ENCODE data around the gene NDUFB10.

Gene NDUFB10

DNA sequence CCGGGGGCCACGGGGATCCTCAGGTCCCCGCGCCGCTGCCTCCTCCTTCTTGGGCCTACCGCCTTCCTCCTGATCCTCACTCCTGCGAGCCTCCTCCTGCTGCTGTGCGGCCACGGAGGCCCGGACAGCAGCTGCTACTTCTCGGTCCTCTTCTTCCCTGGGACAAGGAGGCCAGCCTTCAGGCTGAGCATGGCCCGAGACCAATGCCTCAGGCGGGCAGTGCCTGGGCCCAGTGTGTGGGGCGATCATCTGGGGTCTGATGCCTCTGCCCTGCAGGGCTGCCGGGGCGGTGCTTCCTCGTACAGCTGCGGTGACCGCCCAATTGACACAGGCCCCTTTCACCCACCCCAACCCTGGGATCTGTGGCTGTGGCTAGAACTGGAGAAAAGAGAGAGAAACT, 41.7 kb downstream of the NDUFB10 start:
- in situ Hi-C loops (cut with MboI; ENCODE audit: low sequenced_read_pairs), result loop anchor here (25.0 kb wide), 1 partner anchor 486 kb away; the partner anchor contains the start of gene TBC1D24

DNA sequence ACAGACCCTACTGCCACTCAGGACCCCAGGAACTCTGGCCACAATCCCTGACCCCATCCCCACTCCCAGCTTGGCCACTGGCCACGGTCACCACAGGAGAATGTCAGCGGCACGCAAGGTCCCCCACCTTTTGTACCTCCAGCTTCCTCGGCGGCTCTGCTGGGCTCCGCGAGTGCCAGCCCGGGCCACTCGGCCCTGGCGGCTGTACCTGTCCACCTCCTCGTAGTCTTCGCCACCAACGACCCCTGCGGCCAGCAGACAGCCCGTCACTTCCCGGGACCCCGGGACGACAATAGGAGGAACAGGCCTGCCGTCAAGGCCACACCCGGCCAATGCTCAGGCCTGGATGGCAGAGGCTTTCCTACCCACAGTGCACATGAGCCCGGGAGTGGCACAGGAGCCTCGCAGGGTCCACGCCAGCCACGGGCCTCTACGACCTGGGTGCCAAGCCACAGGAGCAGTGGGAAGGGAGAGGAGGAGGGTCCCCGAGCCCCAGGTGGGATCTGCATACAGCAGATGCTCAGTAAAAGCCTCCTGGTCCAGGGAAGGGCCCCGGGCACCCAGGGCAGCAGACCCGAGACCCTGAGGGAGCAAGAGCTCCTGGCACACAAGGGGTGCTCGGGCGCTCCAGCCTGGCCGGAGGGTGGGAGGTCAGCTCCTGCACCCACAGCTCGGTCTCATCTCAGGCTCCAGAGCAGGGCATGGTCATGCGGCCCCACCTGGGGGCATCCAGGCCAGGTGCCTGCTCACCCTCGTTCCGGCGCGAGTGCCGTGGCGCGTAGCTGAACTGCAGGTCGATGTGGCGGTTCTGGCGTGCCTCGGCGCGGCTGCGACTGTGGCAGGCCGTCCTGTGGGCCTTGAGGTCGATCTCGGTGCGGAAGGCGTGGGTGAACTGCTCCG, 42.4 kb downstream of the NDUFB10 start:
- in situ Hi-C loops (cut with MboI; ENCODE audit: low sequenced_read_pairs), result loop anchor here (25.0 kb wide), 1 partner anchor 486 kb away; the partner anchor contains the start of gene TBC1D24

DNA sequence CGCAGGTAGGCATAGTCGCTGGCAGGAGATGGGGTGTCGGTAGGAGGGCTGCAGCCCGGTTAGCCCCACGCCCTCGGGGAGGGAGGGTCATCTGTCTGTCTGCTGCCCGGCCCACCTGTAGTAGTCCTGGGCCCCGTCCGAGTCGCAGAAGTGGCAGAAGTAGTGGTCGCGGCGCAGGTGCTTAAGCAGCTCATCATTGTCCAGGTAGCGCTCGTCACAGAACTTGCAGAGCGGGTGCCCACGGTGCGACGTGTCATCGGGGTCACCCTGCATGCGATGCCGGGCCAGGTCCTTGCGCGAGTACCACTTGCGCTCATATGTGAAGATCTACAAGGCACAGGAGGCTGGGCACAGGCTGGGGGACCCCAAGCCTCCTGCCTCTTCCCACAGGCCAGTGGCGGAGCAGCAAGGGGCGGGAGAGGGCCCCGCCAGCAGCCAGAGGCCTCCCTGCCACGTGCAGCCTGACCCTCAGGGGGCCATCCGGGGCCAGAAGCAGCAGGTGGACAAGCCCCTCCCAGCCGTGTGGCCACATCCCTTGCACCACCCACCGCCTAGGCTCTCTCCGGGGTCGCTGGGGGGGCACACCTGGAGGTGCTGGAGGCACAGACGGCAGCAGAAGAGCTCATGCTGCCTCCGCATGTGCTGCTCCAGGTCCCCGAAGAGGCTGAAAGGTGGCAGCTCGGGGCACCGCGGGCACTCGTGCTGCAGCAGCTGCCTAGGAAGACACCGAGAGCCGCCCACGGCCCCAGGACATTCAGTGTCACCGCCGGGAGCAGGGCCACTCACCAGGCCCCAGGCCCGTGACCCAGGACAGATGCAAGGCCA, 43.3 kb downstream of the NDUFB10 start:
- in situ Hi-C loops (cut with MboI; ENCODE audit: low sequenced_read_pairs), result loop anchor here (25.0 kb wide), 1 partner anchor 485 kb away; the partner anchor contains the start of gene TBC1D24

DNA sequence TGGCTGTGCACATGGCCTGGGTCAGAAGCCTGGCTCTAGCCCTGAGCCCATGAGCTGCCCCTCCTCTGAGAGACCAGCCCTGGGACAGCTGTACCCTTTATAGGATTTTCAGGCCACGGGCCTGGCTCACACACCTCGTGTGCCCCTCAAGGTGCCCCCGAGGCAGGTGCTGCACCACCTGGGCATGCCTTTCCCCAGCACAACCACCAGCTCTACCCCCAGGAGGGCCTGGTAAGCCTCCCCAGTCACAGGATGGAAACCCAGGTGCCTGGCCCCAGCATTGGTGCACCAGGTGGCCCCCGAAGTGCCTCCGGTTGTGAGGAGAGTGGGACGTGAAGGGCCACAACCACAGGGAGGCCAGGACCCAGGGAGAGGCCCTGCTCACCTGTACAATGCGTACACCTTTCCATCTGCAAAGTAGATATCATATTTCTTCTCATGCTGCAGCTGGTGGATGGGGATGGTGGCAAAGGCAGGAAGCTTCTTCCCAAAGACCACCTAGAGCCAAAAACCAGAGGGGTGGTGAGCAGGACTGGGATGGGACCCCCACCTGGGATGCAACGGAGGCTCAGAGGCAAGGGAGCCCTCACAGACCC, 44.0 kb downstream of the NDUFB10 start:
- in situ Hi-C loops (cut with MboI; ENCODE audit: low sequenced_read_pairs), result loop anchor here (25.0 kb wide), 1 partner anchor 484 kb away; the partner anchor contains the start of gene TBC1D24

DNA sequence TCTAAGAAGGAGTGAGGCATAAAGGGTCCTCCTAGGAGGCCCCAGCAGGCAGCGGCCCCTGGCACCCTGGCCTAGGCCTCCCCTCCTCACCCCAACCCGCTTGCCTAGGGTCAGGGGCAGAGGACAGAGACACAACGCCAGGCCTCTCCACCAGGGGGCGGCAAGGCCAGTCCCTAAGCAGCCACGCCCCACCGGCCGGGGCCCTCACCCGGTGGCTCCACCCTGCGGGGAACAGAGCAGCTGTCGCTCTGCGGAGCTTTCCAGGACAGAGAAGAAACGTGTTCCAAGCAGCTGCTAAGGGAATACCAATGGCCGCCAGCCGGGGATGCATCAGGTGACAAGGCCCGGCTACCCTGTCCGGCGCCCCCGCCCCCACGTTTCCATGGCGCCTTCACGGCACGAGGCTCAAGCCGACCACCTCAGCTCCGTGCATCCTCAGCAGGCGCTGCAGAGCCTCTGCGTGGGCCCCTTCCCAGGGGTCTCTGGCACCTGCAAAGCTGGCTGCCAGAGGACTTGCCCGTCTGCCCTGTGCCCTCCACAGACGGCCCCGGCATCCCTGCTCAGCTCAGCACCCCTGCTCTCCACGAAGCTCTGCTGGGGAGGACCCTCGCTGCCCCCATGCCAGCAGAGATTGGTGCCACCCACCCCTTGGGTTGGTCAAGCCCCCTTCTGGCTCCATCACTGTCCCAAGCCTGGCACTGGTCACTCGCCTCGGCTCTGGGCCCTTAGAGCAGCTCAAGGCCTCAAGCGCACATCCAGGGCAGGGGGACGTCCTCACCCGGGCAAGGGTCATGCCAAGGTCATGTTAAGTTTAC, 44.7 kb downstream of the NDUFB10 start:
- in situ Hi-C loops (cut with MboI; ENCODE audit: low sequenced_read_pairs), result loop anchor here (25.0 kb wide), 1 partner anchor 483 kb away; the partner anchor contains the start of gene TBC1D24

DNA sequence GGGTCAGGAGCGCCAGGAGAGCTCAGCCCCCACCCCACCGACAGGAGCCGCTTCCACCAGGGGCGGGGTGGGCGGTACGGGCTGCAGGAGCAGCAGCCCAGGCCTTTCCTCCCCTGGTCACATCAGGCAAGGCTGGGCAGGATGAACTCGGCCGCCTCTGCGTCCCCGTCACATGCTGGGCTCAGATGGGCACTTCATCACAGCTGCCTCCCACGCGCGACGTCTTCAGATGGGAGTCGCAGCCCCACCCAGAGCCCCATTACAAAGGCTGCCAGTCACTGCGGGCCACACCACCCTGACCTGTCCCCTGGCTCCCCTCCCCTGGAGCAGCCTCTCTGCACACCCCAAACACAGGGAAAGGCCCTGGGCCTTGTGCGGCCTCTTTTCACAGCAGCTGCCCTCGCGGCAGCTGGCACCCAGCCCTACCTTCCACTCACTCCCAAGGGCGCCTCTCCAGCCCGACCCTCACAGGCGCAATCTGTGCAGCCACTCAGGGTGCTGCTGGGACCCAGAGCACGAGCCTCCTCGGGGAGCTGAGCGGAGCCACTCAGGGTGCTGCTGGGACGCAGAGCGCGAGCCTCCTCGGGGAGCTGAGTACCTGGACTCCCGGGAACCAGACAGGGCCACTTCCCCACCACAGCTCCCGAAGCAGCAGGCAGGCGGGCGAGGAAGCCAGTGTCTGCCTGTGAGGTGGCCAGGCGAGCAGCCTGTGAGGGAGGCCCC, 45.6 kb downstream of the NDUFB10 start:
- in situ Hi-C loops (cut with MboI; ENCODE audit: low sequenced_read_pairs), result loop anchor here (25.0 kb wide), 1 partner anchor 482 kb away; the partner anchor contains the start of gene TBC1D24

DNA sequence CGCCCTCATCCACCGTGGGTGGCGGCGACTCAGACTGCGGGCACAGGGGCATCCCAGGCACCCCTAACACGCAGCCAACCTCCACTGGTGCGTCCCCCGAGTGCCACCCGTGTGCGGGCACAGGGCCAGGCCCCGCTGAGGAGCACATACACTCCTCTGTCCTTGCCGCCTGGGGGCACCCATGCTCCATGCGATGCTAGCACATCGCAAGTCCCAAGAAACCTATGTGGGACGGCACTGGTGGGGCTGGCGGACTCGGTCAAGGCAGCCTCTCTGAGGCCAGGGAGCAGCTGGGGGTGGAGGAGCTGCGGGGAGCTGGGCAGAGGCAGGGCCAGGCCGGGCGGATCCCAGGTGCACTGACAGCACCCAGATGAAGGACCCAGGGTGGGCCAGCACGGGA, 46.3 kb downstream of the NDUFB10 start:
- in situ Hi-C loops (cut with MboI; ENCODE audit: low sequenced_read_pairs), result loop anchor here (25.0 kb wide), 1 partner anchor 482 kb away; the partner anchor contains the start of gene TBC1D24

DNA sequence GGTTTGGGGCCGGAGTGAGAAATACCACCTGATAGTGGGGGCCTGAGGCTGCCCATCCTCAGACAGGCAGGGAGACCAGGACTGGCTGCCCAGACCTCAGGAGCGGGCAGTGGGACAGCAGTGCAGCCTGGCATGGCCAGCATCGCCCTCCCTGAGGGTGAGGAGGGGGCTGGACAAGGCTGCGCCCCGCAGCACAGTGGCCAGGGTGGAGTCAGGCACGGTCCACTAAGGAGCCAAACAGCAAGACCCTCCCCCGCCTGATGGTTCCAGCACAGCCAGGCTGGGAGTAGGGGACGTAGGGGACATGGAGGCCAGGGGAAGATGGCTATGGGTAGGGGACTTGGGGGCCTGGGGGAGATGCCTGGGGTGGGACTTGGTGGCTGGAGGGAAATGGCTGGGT, 47.0 kb downstream of the NDUFB10 start:
- in situ Hi-C loops (cut with MboI; ENCODE audit: low sequenced_read_pairs), result loop anchor here (25.0 kb wide), 1 partner anchor 481 kb away; the partner anchor contains the start of gene TBC1D24

DNA sequence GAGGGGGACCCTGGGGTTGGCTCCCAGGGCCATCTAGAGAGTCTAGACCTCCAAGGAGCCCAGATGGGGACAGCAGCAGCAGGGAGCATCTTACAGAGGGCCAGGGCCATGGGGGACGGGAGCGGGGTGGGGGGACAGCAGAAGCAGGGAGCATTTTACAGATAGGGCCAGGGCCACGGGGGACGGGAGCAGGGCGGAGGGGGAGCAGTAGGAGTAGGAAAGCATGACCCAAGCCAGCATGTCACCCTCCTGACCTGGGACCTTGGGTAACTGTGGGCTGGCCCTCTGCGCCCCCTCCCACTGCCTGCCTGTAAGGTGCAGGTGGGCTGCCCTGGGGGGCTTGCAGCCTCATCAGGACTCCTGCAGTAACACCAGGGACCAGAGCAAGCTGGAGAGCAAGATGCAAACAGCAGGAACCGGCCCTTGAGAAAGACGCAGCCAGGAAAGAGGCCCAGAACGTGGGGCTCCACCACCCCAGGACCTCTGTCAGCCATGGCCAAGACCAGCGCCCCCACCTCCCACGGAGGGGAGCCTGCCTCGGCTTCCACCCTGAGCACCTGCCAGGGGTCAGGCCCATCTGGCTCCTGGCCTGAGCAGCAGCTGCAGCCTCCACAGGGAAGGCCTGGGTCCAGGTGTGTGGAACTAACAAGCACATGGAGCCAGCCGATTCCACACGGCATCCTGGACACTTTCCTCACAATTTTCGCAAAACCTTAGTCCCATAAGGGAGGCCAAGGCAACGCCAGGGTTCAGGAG, 47.9 kb downstream of the NDUFB10 start:
- in situ Hi-C loops (cut with MboI; ENCODE audit: low sequenced_read_pairs), result loop anchor here (25.0 kb wide), 1 partner anchor 480 kb away; the partner anchor contains the start of gene TBC1D24

DNA sequence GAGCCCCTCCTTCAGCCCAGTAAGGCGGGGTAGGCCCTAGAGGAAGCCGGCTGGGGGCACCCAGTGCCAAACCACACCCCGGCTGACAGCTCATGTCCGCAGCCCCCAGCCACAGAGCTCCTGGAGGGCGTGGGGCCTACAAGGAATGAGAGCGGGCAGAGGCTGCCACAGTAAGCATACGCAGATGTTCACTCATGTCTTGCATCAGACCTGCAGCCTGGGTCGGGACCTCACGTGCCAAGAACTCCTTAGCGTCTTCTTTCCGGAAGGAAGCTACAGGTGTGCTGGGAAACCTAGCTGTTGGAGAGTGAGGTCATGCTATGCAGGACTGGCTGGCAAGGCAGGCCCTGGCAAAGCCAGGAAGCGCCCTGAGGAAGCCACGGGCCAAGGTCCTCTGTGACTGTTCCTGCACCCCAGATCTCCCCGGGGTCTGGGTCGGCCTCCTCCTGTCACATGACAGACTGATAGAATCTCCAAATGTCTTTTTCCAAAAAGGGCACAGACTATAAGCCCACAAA, 48.7 kb downstream of the NDUFB10 start:
- in situ Hi-C loops (cut with MboI; ENCODE audit: low sequenced_read_pairs), result loop anchor here (25.0 kb wide), 1 partner anchor 479 kb away; the partner anchor contains the start of gene TBC1D24

DNA sequence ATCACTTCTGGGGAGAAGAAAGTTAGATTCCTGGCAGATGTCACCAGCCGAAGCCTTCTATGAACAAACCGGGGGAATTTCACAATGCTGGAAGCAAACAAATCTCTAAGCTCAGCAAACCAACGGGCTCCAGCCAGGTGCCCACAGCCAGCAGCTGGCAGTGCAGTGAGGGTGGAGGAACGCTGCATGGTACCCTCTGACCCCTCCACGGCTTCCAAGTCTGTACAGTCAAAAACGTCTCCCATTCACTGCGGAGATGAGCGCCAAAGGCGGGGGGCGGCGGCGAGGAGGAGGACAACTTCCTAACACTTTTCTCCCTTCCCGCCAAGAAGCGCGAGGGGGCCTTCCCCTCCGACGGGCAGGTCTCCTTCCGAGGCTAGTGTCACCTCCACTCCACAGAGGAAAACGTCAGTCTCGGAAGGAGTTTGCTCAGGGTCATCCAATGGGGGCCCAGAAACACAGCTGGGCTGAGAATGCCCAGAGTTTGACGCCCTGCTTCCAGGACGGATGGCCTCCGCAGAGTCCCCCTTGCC, 49.4 kb downstream of the NDUFB10 start:
- in situ Hi-C loops (cut with MboI; ENCODE audit: low sequenced_read_pairs), result loop anchor here (25.0 kb wide), 1 partner anchor 479 kb away; the partner anchor contains the start of gene TBC1D24

DNA sequence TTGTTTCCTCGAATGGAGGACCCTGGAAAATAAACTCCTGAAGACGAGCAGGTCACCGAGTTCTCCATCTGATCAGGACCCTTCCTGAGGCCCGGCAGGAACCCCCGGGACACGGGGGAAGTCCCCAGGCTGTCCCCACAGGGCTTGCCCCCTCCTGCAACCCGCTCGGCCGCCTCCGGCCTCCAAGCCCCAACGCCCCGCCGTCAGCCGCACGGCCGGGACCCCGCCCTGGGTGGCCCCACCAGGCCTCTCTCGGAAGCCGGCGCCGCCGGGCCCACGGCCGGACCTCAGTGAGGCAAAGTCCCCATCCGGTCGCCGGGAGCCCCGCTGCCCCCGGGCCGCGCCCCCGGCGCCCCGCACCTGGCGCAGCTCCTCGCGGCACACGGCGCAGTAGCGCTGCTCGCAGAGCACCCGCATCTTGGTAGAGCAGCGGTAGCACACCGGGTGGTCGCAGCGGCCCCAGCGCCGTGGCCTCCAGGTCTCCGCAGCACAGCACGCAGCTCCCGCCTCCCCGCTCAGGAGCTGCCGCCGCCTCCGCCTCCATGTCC, 49.9 kb downstream of the NDUFB10 start:
- in situ Hi-C loops (cut with MboI; ENCODE audit: low sequenced_read_pairs), result loop anchor here (25.0 kb wide), 1 partner anchor 478 kb away; the partner anchor contains the start of gene TBC1D24

DNA sequence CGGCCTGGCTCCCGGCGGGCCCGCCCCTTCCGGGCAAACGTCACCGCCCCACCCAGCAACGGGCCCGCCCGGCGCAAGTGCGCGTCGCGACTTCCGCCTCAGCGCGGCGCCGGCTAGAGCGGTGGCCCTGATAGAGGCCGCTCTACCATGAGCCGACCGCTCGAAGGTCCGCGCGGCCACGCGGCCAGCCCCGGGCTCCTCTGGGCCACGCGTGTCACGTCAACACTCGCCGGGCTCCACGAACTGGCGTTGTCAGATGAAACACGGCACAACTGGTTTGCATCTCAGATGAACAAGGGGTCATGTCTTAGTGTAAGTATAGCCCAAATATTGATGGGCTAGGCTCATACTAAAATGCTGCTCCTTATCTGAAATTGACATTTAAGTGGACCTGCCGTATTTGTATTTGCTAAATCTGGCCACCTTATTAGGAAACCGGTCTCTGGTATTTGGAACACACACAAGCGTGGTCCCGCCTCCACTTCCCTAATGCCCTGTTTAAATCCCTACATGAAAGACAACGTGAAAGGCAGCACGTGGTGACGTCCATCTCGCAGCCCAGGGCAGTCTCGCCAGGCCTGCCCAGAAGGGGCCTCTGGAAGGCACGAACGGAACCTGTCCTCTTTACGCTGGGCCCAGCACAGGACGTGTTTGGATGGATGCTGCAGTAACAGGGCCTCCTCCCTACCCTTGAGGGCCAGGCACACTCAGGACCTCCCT, 50.6 kb downstream of the NDUFB10 start, which contains the start of gene ZNF598:
Gene ZNF598 (minus strand): TSS at position 31 of the 720 bp plus-strand sequence.
- in situ Hi-C loops (cut with MboI; ENCODE audit: low sequenced_read_pairs), result loop anchor here (25.0 kb wide), 1 partner anchor 477 kb away; the partner anchor contains the start of gene TBC1D24

Measured in HL-60/S4 treated with retinoic acid at 250 ng/mL for 4 days and 3 days (cell line).